ENCODE results near the gene FAM120C.

Gene FAM120C

DNA sequence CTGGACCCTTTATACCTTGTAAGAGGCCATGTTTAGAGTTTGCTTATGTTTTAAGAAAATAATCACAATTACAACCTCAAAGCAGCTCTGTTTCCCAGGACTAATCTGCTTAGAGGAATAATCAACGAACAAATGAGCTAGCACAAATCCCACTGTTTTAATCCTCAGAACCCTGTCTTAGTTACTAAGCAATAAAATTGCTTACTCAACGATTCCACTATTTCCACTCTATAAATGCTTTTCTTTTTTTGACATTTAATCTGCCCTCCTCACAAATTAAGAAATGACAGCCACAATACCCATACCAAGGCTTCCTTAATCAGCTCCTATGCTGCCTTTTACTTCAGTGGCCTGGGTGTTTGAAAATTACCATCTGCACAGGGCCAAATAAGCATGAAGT, 48.8 kb downstream of the FAM120C start:
- DNase-seq (ENCODE audit: low spot score), result peak; percentile 25

DNA sequence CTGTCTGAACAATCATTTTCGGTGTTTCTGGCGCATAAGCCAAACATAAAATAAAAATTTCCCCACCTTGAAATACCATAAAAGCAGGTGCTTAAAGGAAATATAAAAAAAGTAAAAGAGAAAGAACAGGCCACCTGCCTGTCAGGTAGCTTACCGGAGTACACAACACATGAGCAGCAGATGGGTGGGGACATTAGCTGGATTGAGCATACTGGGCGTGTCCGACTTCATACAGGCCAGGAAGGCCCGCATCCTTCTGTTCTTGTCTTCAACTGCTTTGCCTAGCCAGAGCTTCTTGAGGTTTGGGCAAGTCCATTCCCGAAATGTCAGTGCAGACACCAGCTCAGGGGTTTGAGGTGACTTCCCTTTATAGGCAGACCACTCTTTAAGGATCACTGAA, 66.7 kb downstream of the FAM120C start:
- no peak for DNase-seq (ENCODE audit: low spot score)

DNA sequence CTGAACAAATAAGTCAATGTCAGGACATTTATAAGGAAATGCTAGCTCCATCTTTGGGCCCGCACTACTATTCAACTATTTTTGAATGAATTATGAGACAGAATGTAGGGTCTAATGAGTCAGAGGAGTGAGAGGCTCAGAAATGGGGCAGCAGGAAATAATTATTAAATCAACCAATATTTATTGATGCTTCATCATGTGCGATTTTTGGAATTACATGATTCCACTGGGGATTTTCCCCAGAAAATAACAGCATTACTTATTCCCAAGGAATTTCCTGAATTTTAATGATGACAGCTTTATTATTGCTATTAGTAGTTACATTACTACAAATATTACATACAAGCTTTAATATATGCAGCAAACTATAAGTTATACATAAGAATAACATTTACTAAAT, 89.5 kb downstream of the FAM120C start:
- no peak for DNase-seq (ENCODE audit: low spot score)

DNA sequence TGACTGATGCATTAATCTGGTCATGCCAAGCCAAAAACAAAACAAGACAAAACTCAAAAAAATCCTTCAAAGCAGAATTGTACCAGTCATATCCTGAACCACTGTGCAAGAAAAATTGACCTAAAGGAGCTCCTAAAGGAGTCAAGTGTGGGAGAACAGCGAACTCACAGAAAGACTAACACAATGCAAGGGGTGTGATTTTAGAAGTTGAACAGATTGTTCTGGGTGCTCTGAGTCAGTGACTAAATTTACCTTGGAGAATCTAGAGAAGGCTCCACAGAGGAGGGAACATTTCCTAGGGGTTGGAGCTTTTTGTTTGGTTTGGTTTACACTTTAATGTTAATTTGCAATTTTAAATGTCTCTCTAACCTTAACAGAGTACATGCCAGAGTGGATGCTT, 89.9 kb downstream of the FAM120C start:
- DNase-seq (ENCODE audit: low spot score), result no peak

- DNase-seq (ENCODE audit: low spot score), result no peak
Measured at GRCh38 chrX:54090880-54091279, 92.2 kb downstream of the FAM120C start.

DNA sequence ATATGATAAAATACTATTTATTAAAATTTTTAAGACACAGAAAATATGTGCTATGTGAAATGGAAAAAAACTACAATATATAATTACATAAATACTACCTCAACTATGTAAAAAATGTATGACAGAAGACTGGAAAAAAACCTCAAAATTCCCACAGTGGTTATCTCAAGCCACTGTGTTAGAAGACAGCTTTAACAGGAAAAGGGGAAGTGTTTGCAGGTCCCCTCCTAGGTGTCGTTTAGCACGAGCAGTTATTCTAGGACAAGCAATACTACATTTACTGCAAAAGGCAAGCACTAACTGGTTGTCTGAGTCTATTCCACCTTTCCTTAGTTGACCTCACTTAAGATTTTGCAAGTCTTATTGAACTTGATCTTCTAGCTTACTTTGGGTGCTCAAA, 93.9 kb downstream of the FAM120C start:
- DNase-seq (ENCODE audit: low spot score), result no peak

- DNase-seq (ENCODE audit: low spot score), result peak; percentile 14
Measured at GRCh38 chrX:54087661-54088060, 95.4 kb downstream of the FAM120C start.

DNA sequence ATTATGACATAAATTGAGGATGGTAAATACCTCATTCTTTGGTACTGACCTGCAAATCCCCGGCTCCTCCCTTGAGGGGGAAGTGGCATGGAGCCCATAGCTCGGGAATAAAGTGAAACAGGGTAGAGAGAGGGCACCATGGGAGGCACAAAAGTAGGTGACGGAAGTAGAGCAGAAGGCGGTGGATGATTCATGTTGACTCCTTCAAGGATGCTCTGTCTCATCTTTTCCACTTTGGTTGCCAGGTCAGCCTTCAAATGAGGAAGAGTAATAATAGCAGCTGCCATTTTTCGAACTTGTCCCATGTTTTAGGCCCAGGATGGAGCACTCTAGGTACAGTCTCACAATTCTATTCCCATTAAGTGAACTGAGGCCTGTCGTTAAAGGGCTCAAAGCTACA, 97.4 kb downstream of the FAM120C start:
- no peak for DNase-seq (ENCODE audit: low spot score)

- DNase-seq (ENCODE audit: low spot score), result no peak
Measured at GRCh38 chrX:54076903-54077302, 106.2 kb downstream of the FAM120C start.

DNA sequence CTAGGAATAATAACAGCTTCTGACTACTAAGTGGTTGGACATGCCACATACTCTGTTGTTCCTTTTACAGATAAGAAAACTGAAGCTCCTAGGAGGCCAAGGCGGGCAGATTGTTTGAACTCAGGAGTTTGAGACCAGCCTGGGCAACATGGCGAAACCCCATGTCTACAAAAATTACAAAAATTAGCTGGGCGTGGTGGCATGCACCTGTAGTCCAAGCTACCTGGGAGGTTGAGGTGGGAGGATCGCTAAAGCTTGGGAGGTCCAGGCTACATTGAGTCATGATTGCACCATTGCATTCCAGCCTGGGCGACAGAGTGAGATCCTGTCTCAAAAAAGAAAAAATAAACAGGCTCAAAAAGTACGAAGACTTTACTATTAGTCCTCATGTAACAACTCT, 108.2 kb downstream of the FAM120C start:
- DNase-seq (ENCODE audit: low spot score), result no peak

DNA sequence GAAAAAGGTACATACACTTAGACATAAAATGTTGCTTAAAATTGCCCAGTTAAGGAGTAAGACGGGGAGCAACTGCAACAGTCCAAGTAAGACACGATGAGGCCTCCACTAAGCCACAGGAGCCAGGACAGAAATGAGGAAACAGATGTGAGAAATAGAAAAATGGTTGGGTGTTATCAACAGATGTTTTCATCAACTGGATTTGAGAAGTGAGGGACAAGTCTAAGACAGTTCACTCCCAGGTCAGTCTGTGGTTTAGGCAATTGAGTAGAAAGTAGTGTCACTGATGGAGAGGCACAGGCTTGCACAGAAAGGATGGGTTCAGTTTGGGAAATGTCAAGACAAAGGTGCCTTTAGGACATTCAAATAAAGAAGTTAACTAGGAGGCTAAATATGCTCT, 115.3 kb downstream of the FAM120C start:
- DNase-seq (ENCODE audit: low spot score), result no peak

DNA sequence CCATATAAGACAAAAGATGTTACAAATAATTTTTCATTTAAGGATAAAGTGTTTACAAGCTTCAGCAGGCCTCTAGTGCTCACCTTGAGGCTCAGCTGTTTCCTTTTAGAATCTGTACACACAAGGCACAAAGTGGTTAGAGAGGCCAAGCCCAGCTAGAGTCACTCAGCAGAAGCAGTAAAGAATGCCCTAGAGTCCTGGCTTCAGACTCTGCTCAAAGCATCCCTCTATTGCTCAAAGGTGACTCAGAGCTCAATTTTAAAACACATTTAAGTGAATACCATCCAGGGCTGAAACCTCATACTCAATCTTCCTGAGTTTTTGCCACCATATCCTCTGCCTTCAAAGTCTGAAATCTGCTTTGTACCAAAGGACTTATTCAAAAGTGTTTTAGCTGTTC, 116.2 kb downstream of the FAM120C start:
- DNase-seq (ENCODE audit: low spot score), result no peak

- no peak for DNase-seq (ENCODE audit: low spot score)
Measured at GRCh38 chrX:54064564-54064963, 118.5 kb downstream of the FAM120C start.

- DNase-seq (ENCODE audit: low spot score), result no peak
Measured at GRCh38 chrX:54063361-54063760, 119.7 kb downstream of the FAM120C start.

- DNase-seq (ENCODE audit: low spot score), result no peak
Measured at GRCh38 chrX:54049801-54050200, 133.3 kb downstream of the FAM120C start.

- no peak for DNase-seq (ENCODE audit: low spot score)
Measured at GRCh38 chrX:54048412-54048811, 134.6 kb downstream of the FAM120C start.

GRCh38 chrX:54045563-54046228, 137.4 kb downstream of the FAM120C start:
- no peak for DNase-seq (ENCODE audit: low spot score)

DNA sequence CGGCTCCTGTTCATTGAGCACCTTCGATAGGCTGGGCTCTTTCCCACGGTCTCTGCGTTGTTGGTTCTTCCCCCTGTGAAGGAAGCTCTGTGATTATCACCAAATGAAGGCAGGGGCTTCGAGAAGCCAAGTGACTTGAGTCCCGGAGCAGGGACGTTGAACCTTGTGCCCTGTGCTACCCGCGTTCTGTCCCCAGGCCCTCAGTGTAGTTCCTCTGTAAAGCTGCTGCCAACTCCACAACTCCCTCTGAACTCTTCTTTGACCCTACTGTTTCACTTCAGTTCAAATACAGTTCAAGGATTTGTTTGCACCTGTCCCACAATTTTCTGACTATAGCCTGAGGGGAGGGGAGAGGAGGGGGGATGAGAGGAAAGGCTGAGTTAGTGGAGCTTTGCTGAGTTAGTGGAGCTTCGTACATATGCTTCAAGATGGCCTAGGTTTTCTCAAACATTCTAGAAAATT, 138.1 kb downstream of the FAM120C start:
- no peak for DNase-seq (ENCODE audit: low spot score)

DNA sequence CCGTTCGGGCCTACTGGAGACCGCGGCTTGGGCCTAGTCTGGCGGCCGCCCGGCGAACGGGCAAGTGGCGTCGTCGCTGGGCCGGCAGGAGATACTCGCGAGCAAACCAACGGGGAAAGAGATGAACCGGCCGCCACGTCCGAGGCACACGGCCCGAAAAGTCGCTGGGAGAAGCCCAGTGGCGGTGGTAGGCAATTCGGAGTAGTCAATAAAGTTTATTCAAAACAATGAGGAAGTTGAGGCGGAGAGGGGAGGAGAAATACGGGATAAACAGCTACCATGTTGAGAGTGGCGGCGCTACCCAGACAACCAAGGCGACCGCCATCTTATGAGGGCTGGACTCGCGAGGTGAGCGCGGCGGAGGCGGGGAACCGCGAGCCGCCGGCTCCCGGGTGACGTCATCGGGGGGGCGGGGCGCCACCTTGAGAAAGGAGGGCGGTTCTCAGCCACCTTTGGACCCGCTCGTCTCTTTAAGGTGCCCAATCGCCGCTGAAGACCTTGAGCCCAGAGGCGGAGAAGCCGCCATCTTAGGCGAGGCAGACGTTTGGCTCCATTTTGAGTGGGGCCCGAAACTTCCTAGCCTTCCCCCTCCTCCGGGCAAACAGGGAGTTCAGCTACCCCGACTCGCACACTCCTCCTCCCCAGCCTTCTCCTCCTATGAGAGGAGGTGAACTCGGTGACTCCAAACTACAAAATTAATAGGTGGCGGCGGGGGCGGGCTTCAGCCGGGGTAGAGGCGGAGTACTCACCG, 138.8 kb downstream of the FAM120C start, which contains the start of gene PHF8:
TSS of gene PHF8 (minus strand) at position 348 of the 751 bp plus-strand sequence. CDS start 1,745 bp downstream, outside the sequence.
- DNase-seq (ENCODE audit: low spot score), result peak; percentile 90

- DNase-seq (ENCODE audit: low spot score), result peak; percentile 48
Measured at GRCh38 chrX:54043541-54044125, 139.4 kb downstream of the FAM120C start.

- DNase-seq (ENCODE audit: low spot score), result no peak
Measured at GRCh38 chrX:54043056-54043455, 140.0 kb downstream of the FAM120C start.

DNA sequence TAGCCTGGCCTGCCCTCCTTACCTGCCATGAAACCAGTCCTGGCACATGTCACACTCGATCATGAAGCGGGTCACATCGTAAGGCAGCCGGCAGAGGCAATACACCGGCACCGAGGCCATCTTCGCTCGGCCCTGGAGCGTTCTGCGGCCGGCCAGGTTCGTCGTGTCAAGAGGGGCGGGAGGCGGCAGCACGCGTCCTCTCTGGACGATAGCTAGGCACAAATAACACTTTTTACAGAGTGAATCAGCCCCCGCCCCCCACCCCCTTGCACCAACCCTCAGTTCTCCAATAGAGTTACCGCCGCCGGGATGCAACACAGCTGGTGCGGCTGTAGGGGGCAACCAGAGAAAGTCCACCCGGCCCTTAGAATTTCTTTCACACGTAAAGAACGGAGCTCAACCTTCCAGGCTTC, 140.4 kb downstream of the FAM120C start:
- peak; percentile 66 for DNase-seq (ENCODE audit: low spot score)

DNA sequence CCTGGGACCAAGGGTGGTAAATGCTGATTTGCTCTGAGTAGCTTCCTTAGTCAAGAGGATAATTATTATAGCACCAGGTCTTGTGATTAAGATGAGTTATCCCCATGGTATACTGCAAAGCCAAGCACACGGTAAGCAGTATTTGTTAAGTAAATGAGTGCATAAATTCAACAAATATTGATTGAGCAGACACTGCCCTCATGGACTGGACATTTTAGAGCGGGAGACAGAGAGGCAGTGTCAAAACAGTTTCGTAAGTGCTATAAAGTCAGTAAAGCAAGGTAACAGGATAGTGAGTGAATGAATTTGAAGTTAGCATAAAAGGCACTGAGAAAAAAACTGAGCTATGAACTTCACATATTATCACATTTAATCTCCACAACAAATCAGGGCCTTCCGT, 152.7 kb downstream of the FAM120C start:
- no peak for DNase-seq (ENCODE audit: low spot score)
